ENCODE data around the gene ITGA5.

Gene ITGA5

GRCh38 chr12:54439521-54440255 lies 20.6 kb upstream of the ITGA5 start:
- peaks cover 5% of the 10 kb centered on the region for H3K27me3 Mint-ChIP-seq
- no peaks in the 10 kb centered on the region for H3K9me3 Mint-ChIP-seq
- ATAC-seq (ENCODE audit: low read depth) (peak; percentile 76), DNase-seq (ENCODE audit: low spot score in 2 of 2) (no peak)
- H3K27ac Mint-ChIP-seq = no peak overlapping the region
- peaks cover 5% of the 10 kb centered on the region for H3K4me1 Mint-ChIP-seq
- no peaks in the 10 kb centered on the region for H3K36me3 Mint-ChIP-seq
- no peak overlapping the region for H3K4me3 Mint-ChIP-seq

GRCh38 chr12:54439096-54439495 lies 20.0 kb upstream of the ITGA5 start:
- Mint-ChIP-seq H3K4me3 (no peak overlapping the region), H3K4me1 (peaks cover 5% of the 10 kb centered on the region), H3K9me3 (no peaks in the 10 kb centered on the region), H3K27ac (no peak overlapping the region), H3K36me3 (no peaks in the 10 kb centered on the region), H3K27me3 (peaks cover 5% of the 10 kb centered on the region)
- no peak for DNase-seq (ENCODE audit: low spot score in 2 of 2)
- ATAC-seq (ENCODE audit: low read depth) = no peak

DNA sequence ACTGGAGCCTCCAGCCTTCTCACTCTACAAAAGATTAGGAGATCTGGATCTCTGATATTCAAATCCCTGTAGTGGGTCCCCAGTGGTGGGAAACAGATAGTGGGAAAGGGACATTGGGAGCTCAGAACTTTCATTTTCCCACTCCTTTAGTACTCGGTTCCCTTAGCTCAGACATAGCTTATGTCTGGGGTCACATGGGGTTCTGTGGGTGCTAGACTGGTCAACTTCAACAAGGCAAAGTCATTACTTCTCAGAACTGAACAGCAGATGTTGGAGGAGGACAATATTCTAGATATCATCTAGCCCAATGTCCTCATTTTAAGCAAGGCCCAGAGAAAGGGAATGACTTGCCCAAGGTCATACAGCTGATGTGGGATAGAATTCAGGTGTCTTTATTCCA lies 19.5 kb upstream of the ITGA5 start:
- H3K4me3 Mint-ChIP-seq = no peak overlapping the region
- H3K9me3 Mint-ChIP-seq = no peaks in the 10 kb centered on the region
- ATAC-seq (ENCODE audit: low read depth) = no peak
- H3K4me1 Mint-ChIP-seq = peaks cover 5% of the 10 kb centered on the region
- peaks cover 5% of the 10 kb centered on the region for H3K27me3 Mint-ChIP-seq
- DNase-seq (ENCODE audit: low spot score in 2 of 2) = no peak
- H3K27ac Mint-ChIP-seq = no peak overlapping the region
- H3K36me3 Mint-ChIP-seq = no peaks in the 10 kb centered on the region

GRCh38 chr12:54437697-54438096 lies 18.6 kb upstream of the ITGA5 start:
- Mint-ChIP-seq H3K4me3 (no peak overlapping the region), H3K27me3 (peaks cover 5% of the 10 kb centered on the region), H3K36me3 (no peaks in the 10 kb centered on the region), H3K9me3 (no peaks in the 10 kb centered on the region), H3K4me1 (peaks cover 5% of the 10 kb centered on the region), H3K27ac (no peak overlapping the region)
- DNase-seq (ENCODE audit: low spot score in 2 of 2) (no peak), ATAC-seq (ENCODE audit: low read depth) (no peak)

GRCh38 chr12:54437243-54437642 lies 18.2 kb upstream of the ITGA5 start:
- Mint-ChIP-seq H3K9me3 (no peaks in the 10 kb centered on the region), H3K4me1 (peaks cover 7% of the 10 kb centered on the region), H3K4me3 (no peak overlapping the region), H3K27me3 (peaks cover 5% of the 10 kb centered on the region), H3K36me3 (no peaks in the 10 kb centered on the region), H3K27ac (no peak overlapping the region)
- no peak for ATAC-seq (ENCODE audit: low read depth)
- no peak for DNase-seq (ENCODE audit: low spot score in 2 of 2)

GRCh38 chr12:54432815-54433164 lies 13.7 kb upstream of the ITGA5 start:
- no peak overlapping the region for H3K4me3 Mint-ChIP-seq
- ATAC-seq (ENCODE audit: low read depth) = no peak
- peaks cover 7% of the 10 kb centered on the region for H3K4me1 Mint-ChIP-seq
- H3K9me3 Mint-ChIP-seq = no peaks in the 10 kb centered on the region
- H3K27me3 Mint-ChIP-seq = peaks cover 9% of the 10 kb centered on the region
- no peaks in the 10 kb centered on the region for H3K36me3 Mint-ChIP-seq
- H3K27ac Mint-ChIP-seq = no peak overlapping the region
- no peak for DNase-seq (ENCODE audit: low spot score in 2 of 2)

- H3K4me3 Mint-ChIP-seq = no peak overlapping the region
- DNase-seq (ENCODE audit: low spot score in 2 of 2) (no peak), ATAC-seq (ENCODE audit: low read depth) (no peak)
- H3K4me1 Mint-ChIP-seq = peaks cover 10% of the 10 kb centered on the region
- no peaks in the 10 kb centered on the region for H3K9me3 Mint-ChIP-seq
- H3K27me3 Mint-ChIP-seq = peaks cover 14% of the 10 kb centered on the region
- no peaks in the 10 kb centered on the region for H3K36me3 Mint-ChIP-seq
- H3K27ac Mint-ChIP-seq = no peak overlapping the region
Observed at GRCh38 chr12:54431911-54432814, 13.1 kb upstream of the ITGA5 start.

DNA sequence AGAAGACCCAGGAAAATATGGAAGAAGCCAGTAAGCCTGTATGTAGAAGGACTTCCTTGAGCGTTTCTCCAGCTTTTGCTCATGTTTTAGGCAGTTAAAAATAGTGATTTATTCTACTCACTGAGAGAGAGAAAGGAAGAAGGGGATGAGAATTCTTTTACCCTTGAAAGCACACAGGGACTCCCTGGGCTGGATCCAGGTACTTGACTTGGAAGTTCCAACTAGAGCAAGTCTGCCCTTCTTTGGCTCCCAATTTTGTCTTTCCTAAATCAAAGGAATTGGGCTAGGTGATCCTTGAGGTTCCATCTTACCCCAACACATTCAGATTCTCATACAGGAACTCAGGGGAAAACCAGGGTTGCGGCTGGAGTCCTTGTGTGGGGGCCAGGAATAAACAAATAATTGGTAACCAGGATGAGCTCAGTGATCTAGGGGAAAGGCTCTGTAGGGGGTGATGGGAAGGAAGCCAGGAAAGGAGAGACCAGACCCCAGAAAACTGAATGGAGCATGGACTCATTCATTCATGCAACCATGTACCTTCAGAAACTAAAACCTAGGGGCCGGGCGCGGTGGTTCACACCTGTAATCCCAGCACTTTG lies 11.5 kb upstream of the ITGA5 start:
- peaks cover 14% of the 10 kb centered on the region for H3K4me1 Mint-ChIP-seq
- no peaks in the 10 kb centered on the region for H3K36me3 Mint-ChIP-seq
- H3K9me3 Mint-ChIP-seq = no peaks in the 10 kb centered on the region
- H3K27ac Mint-ChIP-seq = no peak overlapping the region
- H3K4me3 Mint-ChIP-seq = no peak overlapping the region
- no peak for ATAC-seq (ENCODE audit: low read depth)
- DNase-seq (ENCODE audit: low spot score in 2 of 2) = no peak
- peaks cover 21% of the 10 kb centered on the region for H3K27me3 Mint-ChIP-seq

DNA sequence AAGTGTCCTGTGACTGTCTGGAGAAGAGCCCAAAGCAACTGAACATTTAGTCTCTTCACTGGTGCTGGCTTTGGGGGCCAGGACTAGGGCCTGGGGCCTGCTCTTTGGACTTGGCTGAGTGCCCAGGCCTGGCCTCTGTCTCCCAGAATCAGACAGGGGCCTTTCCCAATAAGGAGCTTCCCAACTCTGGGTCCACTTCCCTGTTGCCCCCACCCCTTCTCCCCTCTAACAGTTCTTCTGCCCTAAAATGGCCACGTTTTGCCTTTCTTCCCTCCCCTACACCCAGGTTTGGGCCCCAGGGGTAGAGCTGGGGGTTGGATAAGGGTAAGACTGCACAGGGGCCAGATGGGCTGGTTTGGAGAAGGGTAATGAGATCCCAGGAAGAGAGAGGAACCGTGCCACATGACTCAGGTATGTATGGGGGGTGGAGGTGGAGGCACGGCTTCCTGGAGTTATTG lies 10.0 kb upstream of the ITGA5 start:
- Mint-ChIP-seq H3K27me3 (peaks cover 25% of the 10 kb centered on the region), H3K4me1 (peaks cover 14% of the 10 kb centered on the region), H3K4me3 (no peak overlapping the region), H3K9me3 (no peaks in the 10 kb centered on the region), H3K36me3 (no peaks in the 10 kb centered on the region), H3K27ac (no peak overlapping the region)
- DNase-seq (ENCODE audit: low spot score in 2 of 2) (no peak), ATAC-seq (ENCODE audit: low read depth) (no peak)

- Mint-ChIP-seq H3K27me3 (peaks cover 26% of the 10 kb centered on the region), H3K36me3 (no peaks in the 10 kb centered on the region), H3K4me1 (peaks cover 14% of the 10 kb centered on the region), H3K4me3 (no peak overlapping the region), H3K9me3 (no peaks in the 10 kb centered on the region), H3K27ac (no peak overlapping the region)
- no peak for ATAC-seq (ENCODE audit: low read depth)
- no peak for DNase-seq (ENCODE audit: low spot score in 2 of 2)
Observed at GRCh38 chr12:54428050-54429013, 9.3 kb upstream of the ITGA5 start.

DNA sequence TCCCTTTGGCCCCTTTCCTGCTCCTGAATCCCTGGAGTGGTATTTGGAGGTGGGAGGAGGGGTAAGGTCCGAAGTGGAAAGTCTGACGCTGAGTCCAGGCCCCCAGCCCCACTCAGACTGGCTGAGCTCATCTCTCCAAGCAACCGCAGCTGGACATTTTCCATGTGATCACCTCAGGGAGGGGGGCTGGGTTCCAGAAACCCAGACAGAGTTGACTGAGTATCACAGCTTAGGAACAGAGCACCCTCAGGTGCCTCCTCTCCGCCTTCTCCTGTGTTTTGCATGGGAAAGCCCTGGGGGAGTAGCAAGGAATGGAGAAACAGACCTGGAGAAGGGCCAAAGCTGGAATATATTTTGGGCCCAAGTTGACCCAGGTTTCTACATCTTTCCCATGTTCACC lies 8.0 kb upstream of the ITGA5 start:
- peaks cover 11% of the 10 kb centered on the region for H3K4me1 Mint-ChIP-seq
- ATAC-seq (ENCODE audit: low read depth) = no peak
- no peaks in the 10 kb centered on the region for H3K36me3 Mint-ChIP-seq
- no peaks in the 10 kb centered on the region for H3K9me3 Mint-ChIP-seq
- H3K27ac Mint-ChIP-seq = no peak overlapping the region
- no peak for DNase-seq (ENCODE audit: low spot score in 2 of 2)
- H3K4me3 Mint-ChIP-seq = no peak overlapping the region
- peaks cover 30% of the 10 kb centered on the region for H3K27me3 Mint-ChIP-seq

DNA sequence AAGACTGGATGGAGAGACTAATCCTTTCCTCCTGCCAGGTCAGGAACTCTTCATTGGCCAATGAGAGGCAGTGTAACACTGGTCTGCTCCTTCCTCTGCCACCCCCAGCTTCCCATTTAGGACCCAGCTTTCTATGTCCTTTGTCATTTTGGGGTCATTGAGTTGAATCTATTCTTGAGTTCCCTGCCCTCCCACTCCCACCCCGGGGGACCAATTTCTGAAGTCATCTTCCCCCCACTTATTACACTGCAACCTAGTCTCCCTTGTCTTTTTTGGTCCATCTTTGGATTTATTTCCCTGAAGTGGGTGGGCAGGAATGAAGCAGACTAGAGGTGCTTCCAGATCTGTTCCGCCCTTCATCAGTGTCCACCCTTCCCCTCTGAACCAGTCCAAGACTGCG lies 7.6 kb upstream of the ITGA5 start:
- DNase-seq (ENCODE audit: low spot score in 2 of 2) = no peak
- Mint-ChIP-seq H3K27me3 (peaks cover 29% of the 10 kb centered on the region), H3K36me3 (no peaks in the 10 kb centered on the region), H3K9me3 (no peaks in the 10 kb centered on the region), H3K4me1 (peaks cover 7% of the 10 kb centered on the region), H3K27ac (no peak overlapping the region), H3K4me3 (no peak overlapping the region)
- no peak for ATAC-seq (ENCODE audit: low read depth)

DNA sequence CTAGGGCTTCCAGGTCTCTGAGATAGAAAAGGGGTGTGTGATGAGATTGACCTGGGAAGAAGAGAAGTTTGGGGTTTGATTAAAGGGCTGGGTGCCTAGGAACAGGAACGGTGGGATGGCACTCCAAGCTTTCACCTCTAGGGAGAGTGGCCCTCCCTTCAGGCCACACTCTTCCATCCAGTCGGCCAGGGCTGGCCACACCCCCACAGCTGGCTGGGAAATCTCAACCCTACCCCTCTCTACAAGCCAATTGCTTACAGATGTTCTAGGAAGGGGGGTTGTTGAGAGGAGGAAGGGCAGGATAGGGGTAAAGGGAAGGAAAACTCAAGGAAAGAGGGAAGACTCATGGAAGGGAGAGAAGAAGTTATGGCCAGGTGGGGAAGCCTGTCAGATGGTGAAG lies 6.6 kb upstream of the ITGA5 start:
- ATAC-seq (ENCODE audit: low read depth) = no peak
- H3K27me3 Mint-ChIP-seq = peaks cover 32% of the 10 kb centered on the region
- no peak for DNase-seq (ENCODE audit: low spot score in 2 of 2)

More for the DNA sequence above, 6.6 kb upstream of the ITGA5 start:
- Mint-ChIP-seq H3K4me1 (peaks cover 10% of the 10 kb centered on the region), H3K4me3 (no peak overlapping the region), H3K9me3 (no peaks in the 10 kb centered on the region), H3K27ac (no peak overlapping the region), H3K36me3 (no peaks in the 10 kb centered on the region)

Data from memory B cell (primary cell).